AG04450 (cell line): Measurements from ENCODE around the gene UVRAG. TPM values are rescaled to one million over a fixed set of nuclear protein-coding genes. Genes with fewer than 3 reads are reported as not detected.
"Not testable (repeated sequence)": the region's sequence is repeated elsewhere in the genome, so short reads cannot be mapped to it uniquely, and the experiment has no call there.

Experiments used
- CTCF ChIA-PET: fragments of 300-600, 350-600 bp; formaldehyde crosslinking; extraction: SDS; loops from one replicate; lab custom pipeline; 2022; ENCODE audit warnings: antibody characterized with exemption, inconsistent platforms; lab: Charles Lee
- POLR2A ChIA-PET: fragments of 350-600 bp; formaldehyde crosslinking; extraction: SDS; loops from one replicate; lab custom pipeline; 2021; ENCODE audit warnings: antibody characterized with exemption, inconsistent platforms; lab: Yijun Ruan, JAX
- DNase-seq: peaks from one replicate; pipeline ENCODE4 v3.0.0-alpha.2; 2011; ENCODE audit warnings: low read depth, low spot score
- H3K27ac ChIP-seq: one replicate; pipeline ENCODE4 v1.5.1; 2012; ENCODE audit warnings: low read depth, low read length, control low read depth
- H3K27me3 ChIP-seq: one replicate; pipeline ENCODE4 v1.6.0; 2012; ENCODE audit warnings: low read length; ENCODE audit not compliant: control insufficient read depth, insufficient read depth
- H3K4me3 ChIP-seq: 2 replicates; pipeline ENCODE4 v1.5.1; 2011; ENCODE audit warnings: mild to moderate bottlenecking, low read depth, low read length, control low read depth
- H3K9me3 ChIP-seq: 2 replicates; pipeline ENCODE4 v1.5.1; 2012; ENCODE audit warnings: low read length; ENCODE audit not compliant: control insufficient read depth, insufficient read depth
- CTCF ChIP-seq: IDR thresholded peaks from 2 replicates; pipeline ENCODE4 v1.5.1; 2011; ENCODE audit warnings: low read depth, low read length, control low read depth, inconsistent platforms
- polyA plus RNA-seq: library from polyadenylated mRNA; depleted of rRNA; stranded (reverse); fragments of >200 nt; gene quantifications from 2 replicates; pipeline ENCODE4 v1.2.3, GENCODE V29; 2011

Gene UVRAG
- polyA plus RNA-seq, 1 experiment = 11.6 TPM

- DNase-seq = no peak
- Histone ChIP-seq H3K4me3 (no peak overlapping the region), H3K9me3 (no peaks in the 10 kb centered on the region), H3K27me3 (no peaks in the 10 kb centered on the region), H3K27ac (no peak overlapping the region)
- CTCF ChIA-PET = interaction anchor here (1.1 kb wide), 1 partner anchor 83 kb away, joined by 3 read pairs; no protein-coding TSS in a partner anchor
- POLR2A ChIA-PET = no interaction called here
- TF ChIP-seq CTCF = no peak
These were observed 254.0 kb downstream of the UVRAG start for GRCh38 chr11:76069001-76069400.

GRCh38 chr11:76071090-76071489, 256.1 kb downstream of the UVRAG start:
- no peak for TF ChIP-seq CTCF
- H3K27ac ChIP-seq = no peak overlapping the region
- no peak for DNase-seq
- ChIA-PET CTCF (no interaction called here), POLR2A (no interaction called here)
- no peaks in the 10 kb centered on the region for H3K9me3 ChIP-seq
- H3K4me3 ChIP-seq = no peak overlapping the region
- no peaks in the 10 kb centered on the region for H3K27me3 ChIP-seq

- no peak for DNase-seq
- CTCF ChIA-PET = interaction anchor here (0.7 to 2.2 kb wide), 4 partner anchors 30 to 177 kb away, joined by 3 to 8 read pairs (median 4); no protein-coding TSS in a partner anchor
- Histone ChIP-seq H3K4me3 (no peak overlapping the region), H3K27me3 (no peaks in the 10 kb centered on the region), H3K27ac (no peak overlapping the region), H3K9me3 (no peaks in the 10 kb centered on the region)
- no peak for TF ChIP-seq CTCF
- POLR2A ChIA-PET = no interaction called here
These were observed 258.7 kb downstream of the UVRAG start for GRCh38 chr11:76073724-76074123.

- H3K27ac ChIP-seq = no peak overlapping the region
- no peaks in the 10 kb centered on the region for H3K27me3 ChIP-seq
- no peak for DNase-seq
- TF ChIP-seq CTCF = no peak
- H3K4me3 ChIP-seq = no peak overlapping the region
- ChIA-PET CTCF (interaction anchor here (0.7 to 2.2 kb wide), 4 partner anchors 29 to 177 kb away, joined by 3 to 8 read pairs (median 4); no protein-coding TSS in a partner anchor), POLR2A (interaction anchor here (0.6 to 0.9 kb wide), 2 partner anchors 12 to 29 kb away, joined by 4 to 5 read pairs; no protein-coding TSS in a partner anchor)
- no peaks in the 10 kb centered on the region for H3K9me3 ChIP-seq
These were observed 259.4 kb downstream of the UVRAG start for GRCh38 chr11:76074148-76075095.

GRCh38 chr11:76075716-76076115, 260.7 kb downstream of the UVRAG start:
- no peak overlapping the region for H3K4me3 ChIP-seq
- H3K27me3 ChIP-seq = no peaks in the 10 kb centered on the region
- H3K27ac ChIP-seq = no peak overlapping the region
- no peak for DNase-seq
- ChIA-PET CTCF (interaction anchor here (1.0 kb wide), 1 partner anchor 76 kb away, joined by 5 read pairs; no protein-coding TSS in a partner anchor), POLR2A (no interaction called here)
- no peaks in the 10 kb centered on the region for H3K9me3 ChIP-seq
- no peak for TF ChIP-seq CTCF

GRCh38 chr11:76076253-76076652, 261.2 kb downstream of the UVRAG start:
- DNase-seq, H3K4me3 ChIP-seq, H3K9me3 ChIP-seq, POLR2A ChIA-PET, H3K27ac ChIP-seq, H3K27me3 ChIP-seq: not testable (repeated sequence)
- CTCF ChIA-PET = interaction anchor here (1.0 kb wide), 1 partner anchor 76 kb away, joined by 5 read pairs; no protein-coding TSS in a partner anchor
